Measurements from ENCODE around the gene MYPN.

DNA sequence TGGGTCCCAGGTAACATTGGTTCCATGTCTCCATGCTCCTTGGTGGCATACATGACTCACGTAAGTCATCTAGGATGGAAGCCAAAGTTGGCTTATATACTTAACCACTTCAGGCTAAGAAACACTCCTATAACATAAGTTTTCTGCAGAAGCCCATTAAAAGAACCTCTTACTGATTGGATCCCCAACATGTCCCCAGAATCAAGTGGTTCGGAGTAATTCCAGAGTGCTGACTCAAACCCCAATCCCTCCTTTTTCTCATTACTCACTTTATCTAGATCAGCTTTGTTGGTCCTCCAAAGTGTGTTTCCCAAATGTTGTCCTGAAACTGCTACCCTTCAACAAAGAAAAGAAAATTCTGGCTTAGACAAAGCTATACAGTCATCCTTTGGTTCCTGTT is 132.8 kb downstream of the MYPN start:
- TF ChIP-seq, protein P1, sequence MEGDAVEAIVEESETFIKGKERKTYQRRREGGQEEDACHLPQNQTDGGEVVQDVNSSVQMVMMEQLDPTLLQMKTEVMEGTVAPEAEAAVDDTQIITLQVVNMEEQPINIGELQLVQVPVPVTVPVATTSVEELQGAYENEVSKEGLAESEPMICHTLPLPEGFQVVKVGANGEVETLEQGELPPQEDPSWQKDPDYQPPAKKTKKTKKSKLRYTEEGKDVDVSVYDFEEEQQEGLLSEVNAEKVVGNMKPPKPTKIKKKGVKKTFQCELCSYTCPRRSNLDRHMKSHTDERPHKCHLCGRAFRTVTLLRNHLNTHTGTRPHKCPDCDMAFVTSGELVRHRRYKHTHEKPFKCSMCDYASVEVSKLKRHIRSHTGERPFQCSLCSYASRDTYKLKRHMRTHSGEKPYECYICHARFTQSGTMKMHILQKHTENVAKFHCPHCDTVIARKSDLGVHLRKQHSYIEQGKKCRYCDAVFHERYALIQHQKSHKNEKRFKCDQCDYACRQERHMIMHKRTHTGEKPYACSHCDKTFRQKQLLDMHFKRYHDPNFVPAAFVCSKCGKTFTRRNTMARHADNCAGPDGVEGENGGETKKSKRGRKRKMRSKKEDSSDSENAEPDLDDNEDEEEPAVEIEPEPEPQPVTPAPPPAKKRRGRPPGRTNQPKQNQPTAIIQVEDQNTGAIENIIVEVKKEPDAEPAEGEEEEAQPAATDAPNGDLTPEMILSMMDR (IDR thresholded peaks at IDR 0.05 in 4 of 5, conservative IDR thresholded peaks at IDR 0.05 in 1 of 5): no peak
- no peak for TF ChIP-seq POLR2A (IDR thresholded peaks at IDR 0.05)

All from gastrocnemius medialis (tissue), 4 donors.